WTC11 (cell line): ENCODE results near the gene LRRC1. TPM values are rescaled to one million over a fixed set of nuclear protein-coding genes. Genes with fewer than 3 reads are reported as not detected.

Experiments
- ATAC-seq: fragments of 200-7000 bp; cut with Tn5 transposase; 2 replicates; pipeline ENCODE4 v1.10.0; 2021; ENCODE audit warnings: mild to moderate bottlenecking, moderate library complexity
- CTCF ChIA-PET: fragments of 300-600 bp; sonication (Branson Sonifier 250); formaldehyde crosslinking; loops from one replicate; lab custom pipeline; 2021; ENCODE audit warnings: antibody characterized with exemption; lab: Charles Lee
- POLR2A ChIA-PET: fragments of 350-600 bp; sonication (Branson Sonifier 250); formaldehyde crosslinking; loops from one replicate; lab custom pipeline; 2021; ENCODE audit warnings: antibody characterized with exemption; lab: Charles Lee
- DNase-seq: peaks from one replicate; pipeline ENCODE4 v3.0.0; 2021; ENCODE audit warnings: low spot score
- H3K27ac Mint-ChIP-seq: 2 replicates; pipeline ENCODE4 v1.8.0; 2021; ENCODE audit warnings: mixed read lengths
- H3K27me3 Mint-ChIP-seq: 2 replicates; pipeline ENCODE4 v1.8.0; 2021; ENCODE audit warnings: low read depth, mild to moderate bottlenecking, moderate library complexity, mixed read lengths
- H3K36me3 Mint-ChIP-seq: 2 replicates; pipeline ENCODE4 v1.8.0; 2021; ENCODE audit warnings: mixed read lengths
- H3K4me1 Mint-ChIP-seq: 2 replicates; pipeline ENCODE4 v1.8.0; 2022; ENCODE audit warnings: mixed read lengths
- H3K4me3 Mint-ChIP-seq: 2 replicates; pipeline ENCODE4 v1.8.0; 2021; ENCODE audit warnings: mild to moderate bottlenecking, moderate library complexity, mixed read lengths
- H3K9me3 Mint-ChIP-seq: 2 replicates; pipeline ENCODE4 v1.8.0; 2021; ENCODE audit warnings: mixed read lengths
- FOXP1 ChIP-seq: sonication (generic); formaldehyde crosslinking; IDR thresholded peaks from 2 replicates; pipeline ENCODE4 v1.8.0; 2022; ENCODE audit warnings: missing genetic modification reagents, mild to moderate bottlenecking, moderate library complexity, borderline replicate concordance
- HMGA2 ChIP-seq: fragments of 250-450 bp; sonication (Bioruptor Pico); IDR thresholded peaks from 2 replicates; pipeline ENCODE4 v1.4.0; 2021; ENCODE audit warnings: mild to moderate bottlenecking, moderate library complexity
- MXD4 ChIP-seq: fragments of 250-450 bp; sonication (Bioruptor Pico); IDR thresholded peaks from 2 replicates; pipeline ENCODE4 v1.8.0; 2021; ENCODE audit warnings: mild to moderate bottlenecking, moderate library complexity, borderline replicate concordance
- NR1H2 ChIP-seq: sonication (generic); formaldehyde crosslinking; IDR thresholded peaks from 2 replicates; pipeline ENCODE4 v1.9.0; 2021; ENCODE audit warnings: mild to moderate bottlenecking, moderate library complexity, missing genetic modification reagents
- NR2C2 ChIP-seq: sonication (generic); formaldehyde crosslinking; IDR thresholded peaks from 2 replicates; pipeline ENCODE4 v1.8.0; 2022; ENCODE audit warnings: mild to moderate bottlenecking, missing genetic modification reagents
- OVOL2 ChIP-seq: fragments of 250-450 bp; sonication (Bioruptor Pico); IDR thresholded peaks from 2 replicates; pipeline ENCODE4 v1.9.0; 2021; ENCODE audit warnings: mild to moderate bottlenecking, borderline replicate concordance
- RELA ChIP-seq: sonication (generic); formaldehyde crosslinking; IDR thresholded peaks from 2 replicates; pipeline ENCODE4 v1.8.1; 2022; ENCODE audit warnings: missing genetic modification reagents, mild to moderate bottlenecking, borderline replicate concordance
- TCF7 ChIP-seq: sonication (generic); formaldehyde crosslinking; IDR thresholded peaks from 2 replicates; pipeline ENCODE4 v1.8.0; 2022; ENCODE audit warnings: mild to moderate bottlenecking, low read depth, missing genetic modification reagents, moderate library complexity
- ZNF263 ChIP-seq: sonication (generic); formaldehyde crosslinking; IDR thresholded peaks from 2 replicates; pipeline ENCODE4 v1.8.1; 2022; ENCODE audit warnings: low read depth, mild to moderate bottlenecking, moderate library complexity, missing genetic modification reagents
- ZNF396 ChIP-seq: fragments of 250-450 bp; sonication (Bioruptor Pico); IDR thresholded peaks from 2 replicates; pipeline ENCODE4 v1.8.0; 2021; ENCODE audit warnings: mild to moderate bottlenecking, moderate library complexity, borderline replicate concordance
- total RNA-seq: library from RNA; stranded (reverse); gene quantifications from 3 replicates; pipeline ENCODE4 v1.2.3, GENCODE V29; 2021
- TF ChIP-seq, protein P1 (sequence below): sonication (generic); formaldehyde crosslinking; IDR thresholded peaks from 2 replicates; pipeline ENCODE4 v1.8.0; 2022; ENCODE audit warnings: missing genetic modification reagents
- TF ChIP-seq, protein P2 (sequence below): sonication (generic); formaldehyde crosslinking; IDR thresholded peaks from 2 replicates; pipeline ENCODE4 v1.8.1; 2023; ENCODE audit warnings: mild to moderate bottlenecking, missing genetic modification reagents
- TF ChIP-seq, protein P3 (sequence below): sonication (generic); formaldehyde crosslinking; conservative IDR thresholded peaks from 2 replicates; pipeline ENCODE4 v1.8.1; 2023; ENCODE audit warnings: mild to moderate bottlenecking, low read depth, missing genetic modification reagents, moderate library complexity
- TF ChIP-seq, protein P4 (sequence below): fragments of 250-450 bp; sonication (Bioruptor Pico); IDR thresholded peaks from 2 replicates; pipeline ENCODE4 v1.9.0; 2021; ENCODE audit warnings: mild to moderate bottlenecking, borderline replicate concordance
- TF ChIP-seq, protein P5 (sequence below): fragments of 250-450 bp; sonication (Bioruptor Pico); IDR thresholded peaks from 2 replicates; pipeline ENCODE4 v1.9.0; 2021; ENCODE audit warnings: moderate library complexity, mild to moderate bottlenecking, inconsistent platforms, borderline replicate concordance
- TF ChIP-seq, protein P6 (sequence below): sonication (generic); formaldehyde crosslinking; IDR thresholded peaks from 2 replicates; pipeline ENCODE4 v1.8.1; 2022; ENCODE audit warnings: low read depth, missing genetic modification reagents, borderline replicate concordance
- TF ChIP-seq, protein P7 (sequence below): fragments of 250-450 bp; sonication (Bioruptor Pico); IDR thresholded peaks from 2 replicates; pipeline ENCODE4 v1.9.0; 2021; ENCODE audit warnings: mild to moderate bottlenecking
- TF ChIP-seq, protein P8 (sequence below): fragments of 250-450 bp; sonication (Bioruptor Pico); IDR thresholded peaks from 2 replicates; pipeline ENCODE4 v1.8.0; 2021; ENCODE audit warnings: mild to moderate bottlenecking

LRRC1 gene
- total RNA-seq, 1 experiment from 2014 or later = 12.7 TPM

DNA sequence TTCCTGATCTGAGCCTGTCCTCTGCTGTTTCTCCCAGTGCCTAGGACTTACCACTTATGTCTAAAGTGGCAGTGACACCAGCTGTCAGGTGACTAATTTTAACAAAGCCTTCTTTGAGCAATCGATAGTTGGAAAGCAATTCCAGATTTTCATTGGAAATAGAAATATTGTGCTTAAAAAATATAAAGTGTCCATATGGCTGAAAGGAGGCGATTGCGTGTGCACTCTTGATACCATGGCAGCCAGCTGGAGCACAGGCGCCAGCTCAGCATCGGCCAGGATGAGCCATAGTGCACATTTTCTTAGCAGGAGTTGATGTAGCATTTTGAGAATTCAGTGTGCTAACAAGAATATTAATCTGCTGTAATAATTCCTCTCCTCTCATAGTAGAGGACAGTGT is 70.0 kb downstream of the LRRC1 start:
- TF ChIP-seq RELA = no peak
- Mint-ChIP-seq H3K9me3 (no peaks in the 10 kb centered on the region), H3K27ac (no peak overlapping the region), H3K4me3 (no peak overlapping the region), H3K27me3 (no peaks in the 10 kb centered on the region), H3K36me3 (no peaks in the 10 kb centered on the region), H3K4me1 (peaks cover 12% of the 10 kb centered on the region)
- ATAC-seq (no peak), DNase-seq (no peak)
- CTCF ChIA-PET = no interaction called here
- POLR2A ChIA-PET = no interaction called here

DNA sequence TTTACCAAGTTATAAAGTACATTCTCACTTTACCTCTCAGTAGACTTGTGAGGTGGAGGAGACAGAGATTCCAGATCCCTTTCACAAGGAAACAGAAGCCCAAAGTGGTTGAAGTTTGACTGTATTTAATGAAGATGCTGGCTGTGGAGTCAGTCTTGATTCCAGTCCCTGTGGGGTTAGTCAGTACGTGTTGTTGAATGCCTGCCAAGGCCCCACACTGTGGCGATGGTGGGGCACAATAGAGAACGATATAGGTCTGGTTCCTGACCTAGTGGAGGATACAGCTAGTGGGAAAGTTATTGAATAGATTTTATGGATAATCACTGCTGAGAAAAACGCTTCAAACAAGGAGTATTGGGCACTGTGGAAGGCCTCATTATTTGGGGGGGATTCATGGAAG is 71.4 kb downstream of the LRRC1 start:
- ATAC-seq (no peak), DNase-seq (no peak)
- ChIA-PET CTCF (no interaction called here), POLR2A (no interaction called here)
- Mint-ChIP-seq H3K36me3 (no peaks in the 10 kb centered on the region), H3K4me3 (no peak overlapping the region), H3K9me3 (no peaks in the 10 kb centered on the region), H3K4me1 (peaks cover 7% of the 10 kb centered on the region; the same call in 1 of the 2 replicates), H3K27me3 (no peaks in the 10 kb centered on the region), H3K27ac (peak overlapping the region; percentile 11; the same call in 1 of the 2 replicates)
- TF ChIP-seq NR2C2 (no peak), HMGA2 (CRISPR knock-in tag) (no peak), ZNF263 (no peak), FOXP1 (CRISPR knock-in tag) (no peak), TCF7 (no peak), MXD4 (CRISPR knock-in tag) (no peak), ZNF396 (no peak), OVOL2 (CRISPR knock-in tag) (no peak), NR1H2 (CRISPR knock-in tag) (no peak)
- TF ChIP-seq, protein P1, sequence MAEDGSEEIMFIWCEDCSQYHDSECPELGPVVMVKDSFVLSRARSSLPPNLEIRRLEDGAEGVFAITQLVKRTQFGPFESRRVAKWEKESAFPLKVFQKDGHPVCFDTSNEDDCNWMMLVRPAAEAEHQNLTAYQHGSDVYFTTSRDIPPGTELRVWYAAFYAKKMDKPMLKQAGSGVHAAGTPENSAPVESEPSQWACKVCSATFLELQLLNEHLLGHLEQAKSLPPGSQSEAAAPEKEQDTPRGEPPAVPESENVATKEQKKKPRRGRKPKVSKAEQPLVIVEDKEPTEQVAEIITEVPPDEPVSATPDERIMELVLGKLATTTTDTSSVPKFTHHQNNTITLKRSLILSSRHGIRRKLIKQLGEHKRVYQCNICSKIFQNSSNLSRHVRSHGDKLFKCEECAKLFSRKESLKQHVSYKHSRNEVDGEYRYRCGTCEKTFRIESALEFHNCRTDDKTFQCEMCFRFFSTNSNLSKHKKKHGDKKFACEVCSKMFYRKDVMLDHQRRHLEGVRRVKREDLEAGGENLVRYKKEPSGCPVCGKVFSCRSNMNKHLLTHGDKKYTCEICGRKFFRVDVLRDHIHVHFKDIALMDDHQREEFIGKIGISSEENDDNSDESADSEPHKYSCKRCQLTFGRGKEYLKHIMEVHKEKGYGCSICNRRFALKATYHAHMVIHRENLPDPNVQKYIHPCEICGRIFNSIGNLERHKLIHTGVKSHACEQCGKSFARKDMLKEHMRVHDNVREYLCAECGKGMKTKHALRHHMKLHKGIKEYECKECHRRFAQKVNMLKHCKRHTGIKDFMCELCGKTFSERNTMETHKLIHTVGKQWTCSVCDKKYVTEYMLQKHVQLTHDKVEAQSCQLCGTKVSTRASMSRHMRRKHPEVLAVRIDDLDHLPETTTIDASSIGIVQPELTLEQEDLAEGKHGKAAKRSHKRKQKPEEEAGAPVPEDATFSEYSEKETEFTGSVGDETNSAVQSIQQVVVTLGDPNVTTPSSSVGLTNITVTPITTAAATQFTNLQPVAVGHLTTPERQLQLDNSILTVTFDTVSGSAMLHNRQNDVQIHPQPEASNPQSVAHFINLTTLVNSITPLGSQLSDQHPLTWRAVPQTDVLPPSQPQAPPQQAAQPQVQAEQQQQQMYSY (CRISPR knock-in tag) = no peak
- TF ChIP-seq, protein P2, sequence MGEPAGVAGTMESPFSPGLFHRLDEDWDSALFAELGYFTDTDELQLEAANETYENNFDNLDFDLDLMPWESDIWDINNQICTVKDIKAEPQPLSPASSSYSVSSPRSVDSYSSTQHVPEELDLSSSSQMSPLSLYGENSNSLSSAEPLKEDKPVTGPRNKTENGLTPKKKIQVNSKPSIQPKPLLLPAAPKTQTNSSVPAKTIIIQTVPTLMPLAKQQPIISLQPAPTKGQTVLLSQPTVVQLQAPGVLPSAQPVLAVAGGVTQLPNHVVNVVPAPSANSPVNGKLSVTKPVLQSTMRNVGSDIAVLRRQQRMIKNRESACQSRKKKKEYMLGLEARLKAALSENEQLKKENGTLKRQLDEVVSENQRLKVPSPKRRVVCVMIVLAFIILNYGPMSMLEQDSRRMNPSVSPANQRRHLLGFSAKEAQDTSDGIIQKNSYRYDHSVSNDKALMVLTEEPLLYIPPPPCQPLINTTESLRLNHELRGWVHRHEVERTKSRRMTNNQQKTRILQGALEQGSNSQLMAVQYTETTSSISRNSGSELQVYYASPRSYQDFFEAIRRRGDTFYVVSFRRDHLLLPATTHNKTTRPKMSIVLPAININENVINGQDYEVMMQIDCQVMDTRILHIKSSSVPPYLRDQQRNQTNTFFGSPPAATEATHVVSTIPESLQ (CRISPR knock-in tag) = no peak
- TF ChIP-seq, protein P3, sequence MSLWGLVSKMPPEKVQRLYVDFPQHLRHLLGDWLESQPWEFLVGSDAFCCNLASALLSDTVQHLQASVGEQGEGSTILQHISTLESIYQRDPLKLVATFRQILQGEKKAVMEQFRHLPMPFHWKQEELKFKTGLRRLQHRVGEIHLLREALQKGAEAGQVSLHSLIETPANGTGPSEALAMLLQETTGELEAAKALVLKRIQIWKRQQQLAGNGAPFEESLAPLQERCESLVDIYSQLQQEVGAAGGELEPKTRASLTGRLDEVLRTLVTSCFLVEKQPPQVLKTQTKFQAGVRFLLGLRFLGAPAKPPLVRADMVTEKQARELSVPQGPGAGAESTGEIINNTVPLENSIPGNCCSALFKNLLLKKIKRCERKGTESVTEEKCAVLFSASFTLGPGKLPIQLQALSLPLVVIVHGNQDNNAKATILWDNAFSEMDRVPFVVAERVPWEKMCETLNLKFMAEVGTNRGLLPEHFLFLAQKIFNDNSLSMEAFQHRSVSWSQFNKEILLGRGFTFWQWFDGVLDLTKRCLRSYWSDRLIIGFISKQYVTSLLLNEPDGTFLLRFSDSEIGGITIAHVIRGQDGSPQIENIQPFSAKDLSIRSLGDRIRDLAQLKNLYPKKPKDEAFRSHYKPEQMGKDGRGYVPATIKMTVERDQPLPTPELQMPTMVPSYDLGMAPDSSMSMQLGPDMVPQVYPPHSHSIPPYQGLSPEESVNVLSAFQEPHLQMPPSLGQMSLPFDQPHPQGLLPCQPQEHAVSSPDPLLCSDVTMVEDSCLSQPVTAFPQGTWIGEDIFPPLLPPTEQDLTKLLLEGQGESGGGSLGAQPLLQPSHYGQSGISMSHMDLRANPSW (CRISPR knock-in tag) = no peak
- TF ChIP-seq, protein P4, sequence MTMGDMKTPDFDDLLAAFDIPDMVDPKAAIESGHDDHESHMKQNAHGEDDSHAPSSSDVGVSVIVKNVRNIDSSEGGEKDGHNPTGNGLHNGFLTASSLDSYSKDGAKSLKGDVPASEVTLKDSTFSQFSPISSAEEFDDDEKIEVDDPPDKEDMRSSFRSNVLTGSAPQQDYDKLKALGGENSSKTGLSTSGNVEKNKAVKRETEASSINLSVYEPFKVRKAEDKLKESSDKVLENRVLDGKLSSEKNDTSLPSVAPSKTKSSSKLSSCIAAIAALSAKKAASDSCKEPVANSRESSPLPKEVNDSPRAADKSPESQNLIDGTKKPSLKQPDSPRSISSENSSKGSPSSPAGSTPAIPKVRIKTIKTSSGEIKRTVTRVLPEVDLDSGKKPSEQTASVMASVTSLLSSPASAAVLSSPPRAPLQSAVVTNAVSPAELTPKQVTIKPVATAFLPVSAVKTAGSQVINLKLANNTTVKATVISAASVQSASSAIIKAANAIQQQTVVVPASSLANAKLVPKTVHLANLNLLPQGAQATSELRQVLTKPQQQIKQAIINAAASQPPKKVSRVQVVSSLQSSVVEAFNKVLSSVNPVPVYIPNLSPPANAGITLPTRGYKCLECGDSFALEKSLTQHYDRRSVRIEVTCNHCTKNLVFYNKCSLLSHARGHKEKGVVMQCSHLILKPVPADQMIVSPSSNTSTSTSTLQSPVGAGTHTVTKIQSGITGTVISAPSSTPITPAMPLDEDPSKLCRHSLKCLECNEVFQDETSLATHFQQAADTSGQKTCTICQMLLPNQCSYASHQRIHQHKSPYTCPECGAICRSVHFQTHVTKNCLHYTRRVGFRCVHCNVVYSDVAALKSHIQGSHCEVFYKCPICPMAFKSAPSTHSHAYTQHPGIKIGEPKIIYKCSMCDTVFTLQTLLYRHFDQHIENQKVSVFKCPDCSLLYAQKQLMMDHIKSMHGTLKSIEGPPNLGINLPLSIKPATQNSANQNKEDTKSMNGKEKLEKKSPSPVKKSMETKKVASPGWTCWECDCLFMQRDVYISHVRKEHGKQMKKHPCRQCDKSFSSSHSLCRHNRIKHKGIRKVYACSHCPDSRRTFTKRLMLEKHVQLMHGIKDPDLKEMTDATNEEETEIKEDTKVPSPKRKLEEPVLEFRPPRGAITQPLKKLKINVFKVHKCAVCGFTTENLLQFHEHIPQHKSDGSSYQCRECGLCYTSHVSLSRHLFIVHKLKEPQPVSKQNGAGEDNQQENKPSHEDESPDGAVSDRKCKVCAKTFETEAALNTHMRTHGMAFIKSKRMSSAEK (CRISPR knock-in tag) = no peak
- TF ChIP-seq, protein P5, sequence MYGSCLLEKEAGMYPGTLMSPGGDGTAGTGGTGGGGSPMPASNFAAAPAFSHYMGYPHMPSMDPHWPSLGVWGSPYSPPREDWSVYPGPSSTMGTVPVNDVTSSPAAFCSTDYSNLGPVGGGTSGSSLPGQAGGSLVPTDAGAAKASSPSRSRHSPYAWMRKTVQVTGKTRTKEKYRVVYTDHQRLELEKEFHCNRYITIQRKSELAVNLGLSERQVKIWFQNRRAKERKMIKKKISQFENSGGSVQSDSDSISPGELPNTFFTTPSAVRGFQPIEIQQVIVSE = no peak
- TF ChIP-seq, protein P6, sequence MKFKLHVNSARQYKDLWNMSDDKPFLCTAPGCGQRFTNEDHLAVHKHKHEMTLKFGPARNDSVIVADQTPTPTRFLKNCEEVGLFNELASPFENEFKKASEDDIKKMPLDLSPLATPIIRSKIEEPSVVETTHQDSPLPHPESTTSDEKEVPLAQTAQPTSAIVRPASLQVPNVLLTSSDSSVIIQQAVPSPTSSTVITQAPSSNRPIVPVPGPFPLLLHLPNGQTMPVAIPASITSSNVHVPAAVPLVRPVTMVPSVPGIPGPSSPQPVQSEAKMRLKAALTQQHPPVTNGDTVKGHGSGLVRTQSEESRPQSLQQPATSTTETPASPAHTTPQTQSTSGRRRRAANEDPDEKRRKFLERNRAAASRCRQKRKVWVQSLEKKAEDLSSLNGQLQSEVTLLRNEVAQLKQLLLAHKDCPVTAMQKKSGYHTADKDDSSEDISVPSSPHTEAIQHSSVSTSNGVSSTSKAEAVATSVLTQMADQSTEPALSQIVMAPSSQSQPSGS (CRISPR knock-in tag) = no peak
- TF ChIP-seq, protein P7, sequence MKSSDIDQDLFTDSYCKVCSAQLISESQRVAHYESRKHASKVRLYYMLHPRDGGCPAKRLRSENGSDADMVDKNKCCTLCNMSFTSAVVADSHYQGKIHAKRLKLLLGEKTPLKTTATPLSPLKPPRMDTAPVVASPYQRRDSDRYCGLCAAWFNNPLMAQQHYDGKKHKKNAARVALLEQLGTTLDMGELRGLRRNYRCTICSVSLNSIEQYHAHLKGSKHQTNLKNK = no peak
- TF ChIP-seq, protein P8, sequence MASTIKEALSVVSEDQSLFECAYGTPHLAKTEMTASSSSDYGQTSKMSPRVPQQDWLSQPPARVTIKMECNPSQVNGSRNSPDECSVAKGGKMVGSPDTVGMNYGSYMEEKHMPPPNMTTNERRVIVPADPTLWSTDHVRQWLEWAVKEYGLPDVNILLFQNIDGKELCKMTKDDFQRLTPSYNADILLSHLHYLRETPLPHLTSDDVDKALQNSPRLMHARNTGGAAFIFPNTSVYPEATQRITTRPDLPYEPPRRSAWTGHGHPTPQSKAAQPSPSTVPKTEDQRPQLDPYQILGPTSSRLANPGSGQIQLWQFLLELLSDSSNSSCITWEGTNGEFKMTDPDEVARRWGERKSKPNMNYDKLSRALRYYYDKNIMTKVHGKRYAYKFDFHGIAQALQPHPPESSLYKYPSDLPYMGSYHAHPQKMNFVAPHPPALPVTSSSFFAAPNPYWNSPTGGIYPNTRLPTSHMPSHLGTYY (CRISPR knock-in tag) = no peak
